ENCODE measurements around the gene NDRG4.

Gene NDRG4

DNA sequence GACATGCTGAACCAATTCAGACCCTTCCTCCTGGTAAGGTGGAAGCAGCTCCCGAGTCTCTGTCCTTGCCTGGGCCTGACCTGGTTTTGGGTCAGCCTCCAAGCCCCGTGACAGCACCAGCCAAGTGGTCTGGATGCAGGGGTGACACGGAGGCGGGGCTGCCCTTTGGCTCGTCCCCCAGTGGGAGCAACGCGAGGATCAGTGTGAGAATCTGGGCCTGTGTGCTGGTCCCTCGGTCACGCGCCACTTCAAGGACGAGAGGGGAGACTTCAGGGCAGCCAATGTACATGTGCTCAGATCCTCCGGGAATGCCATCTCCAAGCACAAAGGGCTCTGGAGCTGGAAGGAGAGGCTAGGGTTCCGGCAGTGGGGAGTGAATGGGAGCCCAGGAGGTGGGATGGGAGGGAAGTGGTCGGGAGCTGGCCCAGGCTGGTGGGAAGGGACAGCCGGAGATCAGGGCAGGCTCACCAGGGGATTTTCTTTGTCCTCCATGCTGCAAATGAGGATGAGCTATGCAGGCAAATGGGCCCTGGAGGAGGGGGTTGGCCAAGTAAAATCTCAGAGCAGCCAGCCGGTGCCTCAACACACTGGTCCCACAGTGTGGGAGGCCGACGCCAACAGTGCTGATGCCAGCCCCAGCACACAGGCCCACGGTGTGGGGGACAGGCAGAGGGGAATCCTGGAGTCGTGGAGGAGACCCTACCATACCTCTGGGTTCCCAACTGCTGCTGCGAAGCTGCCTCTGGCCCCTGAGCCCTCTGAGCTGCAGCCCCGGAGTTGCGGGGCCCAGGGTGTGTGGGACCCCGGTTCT lies 4.2 kb upstream of the NDRG4 start:
- FAIRE-seq (no peak), DNase-seq (ENCODE audit: insufficient read length, low spot score) (no peak)
- TF ChIP-seq, protein P1, sequence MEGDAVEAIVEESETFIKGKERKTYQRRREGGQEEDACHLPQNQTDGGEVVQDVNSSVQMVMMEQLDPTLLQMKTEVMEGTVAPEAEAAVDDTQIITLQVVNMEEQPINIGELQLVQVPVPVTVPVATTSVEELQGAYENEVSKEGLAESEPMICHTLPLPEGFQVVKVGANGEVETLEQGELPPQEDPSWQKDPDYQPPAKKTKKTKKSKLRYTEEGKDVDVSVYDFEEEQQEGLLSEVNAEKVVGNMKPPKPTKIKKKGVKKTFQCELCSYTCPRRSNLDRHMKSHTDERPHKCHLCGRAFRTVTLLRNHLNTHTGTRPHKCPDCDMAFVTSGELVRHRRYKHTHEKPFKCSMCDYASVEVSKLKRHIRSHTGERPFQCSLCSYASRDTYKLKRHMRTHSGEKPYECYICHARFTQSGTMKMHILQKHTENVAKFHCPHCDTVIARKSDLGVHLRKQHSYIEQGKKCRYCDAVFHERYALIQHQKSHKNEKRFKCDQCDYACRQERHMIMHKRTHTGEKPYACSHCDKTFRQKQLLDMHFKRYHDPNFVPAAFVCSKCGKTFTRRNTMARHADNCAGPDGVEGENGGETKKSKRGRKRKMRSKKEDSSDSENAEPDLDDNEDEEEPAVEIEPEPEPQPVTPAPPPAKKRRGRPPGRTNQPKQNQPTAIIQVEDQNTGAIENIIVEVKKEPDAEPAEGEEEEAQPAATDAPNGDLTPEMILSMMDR (IDR thresholded peaks at IDR 0.05; ENCODE audit: insufficient read depth, missing control alignments) = no peak

DNA sequence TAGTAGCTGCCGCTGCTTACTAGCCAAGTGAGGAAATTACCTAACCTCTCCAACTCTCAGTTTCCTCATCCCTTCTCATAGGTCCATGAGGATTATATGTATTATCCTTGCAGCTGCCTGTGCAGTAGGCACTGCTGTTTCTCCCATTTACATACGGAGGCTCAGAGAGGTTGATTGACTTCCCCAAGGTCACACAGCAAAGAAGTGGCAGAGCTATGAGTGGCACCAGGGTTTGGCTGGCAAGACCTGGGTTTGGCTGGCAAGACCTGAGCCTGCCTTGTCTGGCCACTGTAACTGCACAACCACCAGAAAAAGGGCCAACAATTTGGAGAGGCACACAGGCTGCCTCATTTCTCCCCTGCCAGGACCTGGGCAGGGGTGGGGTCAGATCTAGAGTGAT lies 2.5 kb upstream of the NDRG4 start:
- TF ChIP-seq, protein P1 (IDR thresholded peaks at IDR 0.05; ENCODE audit: insufficient read depth, missing control alignments) = no peak
- no peak for DNase-seq (ENCODE audit: insufficient read length, low spot score)
- FAIRE-seq = no peak

DNA sequence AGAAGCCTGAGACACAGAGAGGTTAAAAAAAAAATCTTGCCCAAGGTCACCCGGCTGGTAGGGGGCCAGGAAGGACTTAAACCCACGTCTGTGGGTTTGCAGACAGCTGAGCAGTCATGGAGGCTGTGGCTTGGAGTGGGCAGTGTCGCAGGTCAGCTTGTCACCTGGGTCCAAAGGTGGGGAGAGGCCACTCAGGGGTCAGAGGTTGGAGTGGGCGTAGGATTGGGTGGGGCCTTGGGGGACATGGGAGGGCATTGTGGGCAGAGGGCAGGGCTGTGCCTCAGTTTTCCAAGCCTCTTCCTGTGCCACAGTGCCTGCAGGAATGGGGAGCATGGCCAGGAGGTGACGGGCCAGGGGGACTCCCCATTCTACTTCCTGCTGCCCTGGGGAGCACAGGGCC lies 2.0 kb upstream of the NDRG4 start:
- TF ChIP-seq, protein P1 (IDR thresholded peaks at IDR 0.05; ENCODE audit: insufficient read depth, missing control alignments) = no peak
- FAIRE-seq (no peak), DNase-seq (ENCODE audit: insufficient read length, low spot score) (no peak)

DNA sequence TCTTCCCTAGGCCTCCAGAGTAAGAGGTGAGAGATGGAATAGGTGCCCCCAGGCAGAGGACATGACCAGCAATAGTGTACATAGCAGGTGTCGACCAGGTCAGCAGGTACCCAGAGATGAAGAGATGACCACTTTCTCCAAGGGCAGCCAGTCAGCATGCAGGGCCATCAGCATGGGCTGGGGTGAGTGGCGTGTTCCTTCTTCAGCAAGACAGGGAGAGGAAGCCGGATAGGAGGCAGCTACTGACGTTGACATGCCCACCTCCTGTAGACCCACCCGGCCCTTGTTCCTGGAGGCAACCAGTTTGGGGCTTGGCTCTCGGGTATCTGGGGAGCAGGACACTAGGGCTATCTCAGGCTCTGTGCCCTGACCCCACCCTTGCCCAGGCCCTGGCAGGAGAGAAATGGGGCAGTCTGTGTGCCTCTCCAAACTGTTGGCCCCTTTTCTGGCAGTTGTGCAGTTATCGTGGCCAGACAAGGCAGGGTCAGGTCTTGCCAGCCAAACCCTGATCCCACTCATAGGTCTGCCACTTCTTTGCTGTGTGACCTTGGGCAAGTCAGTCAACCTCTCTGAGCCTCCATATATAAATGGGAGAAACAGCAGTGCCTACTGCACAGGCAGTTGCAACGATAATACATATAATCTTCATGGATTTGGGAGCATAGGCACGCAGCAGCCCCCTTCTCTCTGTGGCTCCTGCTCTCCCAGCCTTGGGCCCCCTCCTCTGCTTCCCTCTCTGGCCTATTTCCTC lies 1.4 kb upstream of the NDRG4 start:
- FAIRE-seq (no peak), DNase-seq (ENCODE audit: insufficient read length, low spot score) (no peak)
- TF ChIP-seq, protein P1 (IDR thresholded peaks at IDR 0.05; ENCODE audit: insufficient read depth, missing control alignments) = no peak

DNA sequence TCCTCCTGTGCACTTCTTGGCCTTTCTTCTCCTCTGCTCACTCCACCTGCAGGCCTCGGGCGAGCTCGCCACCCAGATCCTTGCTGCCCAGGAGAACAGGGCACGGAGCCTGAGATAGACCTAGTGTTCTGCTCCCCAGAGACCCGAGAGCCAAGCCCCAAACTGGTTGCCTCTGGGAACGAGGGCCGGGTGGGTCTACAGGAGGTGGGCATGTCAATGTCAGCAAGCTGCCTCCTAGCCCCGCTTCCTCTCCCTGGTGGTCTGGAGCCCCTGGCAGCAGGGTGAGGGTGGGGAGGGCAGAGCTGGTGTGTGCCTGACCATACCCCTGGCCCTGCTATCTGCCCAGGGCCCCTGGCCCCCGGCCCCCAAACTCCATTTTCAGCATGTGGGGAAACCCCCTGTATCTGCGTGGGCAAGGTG lies 841 bp upstream of the NDRG4 start:
- DNase-seq (ENCODE audit: insufficient read length, low spot score) = no peak
- no peak for FAIRE-seq
- TF ChIP-seq, protein P1 (IDR thresholded peaks at IDR 0.05; ENCODE audit: insufficient read depth, missing control alignments) = no peak

DNA sequence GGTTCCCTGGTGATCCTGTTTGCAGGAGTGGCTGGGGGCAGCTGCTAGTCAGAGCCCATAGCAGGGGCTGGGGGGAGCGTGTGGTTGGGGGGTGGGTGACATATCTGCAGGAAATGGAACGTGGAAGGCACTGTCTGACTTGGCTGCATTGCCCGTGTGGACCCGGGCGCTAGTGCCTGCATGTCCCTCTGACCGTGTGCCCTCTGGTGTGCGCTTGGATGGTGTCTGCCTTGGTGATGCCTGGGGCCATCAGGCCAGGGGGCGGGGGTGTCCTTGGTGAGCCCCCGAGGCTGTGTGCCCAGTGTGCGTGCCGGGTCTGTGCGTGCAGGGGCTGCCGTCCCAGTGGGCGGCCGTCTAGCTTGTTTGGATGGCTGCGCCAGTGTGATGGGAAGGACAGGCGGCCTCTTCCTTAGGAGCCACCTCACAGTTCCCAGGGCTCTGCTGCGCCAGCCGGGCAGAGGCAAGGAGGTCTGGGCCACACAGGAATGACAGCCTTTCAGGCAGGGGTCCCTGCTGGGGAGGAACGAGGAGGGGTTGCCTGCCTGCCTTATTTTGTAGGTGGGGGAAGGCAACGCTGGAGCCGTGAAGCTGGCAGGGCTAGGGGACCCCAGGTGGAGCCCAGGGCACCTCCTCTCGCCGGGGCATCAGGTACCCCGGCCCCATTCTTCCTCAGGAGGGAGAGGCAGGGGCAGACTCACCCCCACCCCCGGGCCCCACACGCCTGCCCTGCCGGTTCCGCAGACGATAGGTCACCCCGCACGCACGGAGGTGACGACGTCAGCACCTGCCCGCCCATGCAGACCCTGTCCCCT lies 693 bp downstream of the NDRG4 start:
- FAIRE-seq (no peak), DNase-seq (ENCODE audit: insufficient read length, low spot score) (no peak)
- TF ChIP-seq, protein P1 (IDR thresholded peaks at IDR 0.05; ENCODE audit: insufficient read depth, missing control alignments) = no peak
